GM23338 (cell line): ENCODE results near the gene CFAP57. TPM values are rescaled to one million over a fixed set of nuclear protein-coding genes. Genes with fewer than 3 reads are reported as not detected.

Source experiments
- ATAC-seq: fragments of 200-7000 bp; cut with Tn5 transposase; 3 replicates; pipeline ENCODE4 v1.9.1; 2020
- DNase-seq: peaks from one replicate; pipeline ENCODE4 v3.0.0-alpha.2; 2015; ENCODE audit warnings: low spot score
- H2AFZ ChIP-seq: fragments of 200-600 bp; sonication (generic); 2 replicates; pipeline ENCODE4 v1.8.0; 2016; ENCODE audit warnings: antibody characterized with exemption, mild to moderate bottlenecking, moderate library complexity
- H3F3A ChIP-seq: fragments of 200-600 bp; sonication (generic); replicated peaks from 2 replicates; pipeline ENCODE4 v1.8.0; 2017; ENCODE audit warnings: antibody characterized with exemption, mixed run types, low read depth
- H3K27ac ChIP-seq: fragments of 200-600 bp; sonication (generic); 2 replicates; pipeline ENCODE4 v1.6.1; 2016; ENCODE audit warnings: low read depth
- H3K27me3 ChIP-seq: fragments of 200-600 bp; sonication (generic); 2 replicates; pipeline ENCODE4 v1.8.0; 2016; ENCODE audit warnings: mild to moderate bottlenecking, mixed run types, moderate library complexity; ENCODE audit not compliant: insufficient read depth
- H3K36me3 ChIP-seq: fragments of 200-600 bp; sonication (generic); 2 replicates; pipeline ENCODE4 v1.8.0; 2016; ENCODE audit warnings: mild to moderate bottlenecking; ENCODE audit not compliant: insufficient read depth
- H3K4me1 ChIP-seq: fragments of 200-600 bp; sonication (generic); 2 replicates; pipeline ENCODE4 v1.8.0; 2016; ENCODE audit warnings: mild to moderate bottlenecking, moderate library complexity; ENCODE audit not compliant: insufficient read depth
- H3K4me2 ChIP-seq: fragments of 200-600 bp; sonication (generic); 2 replicates; pipeline ENCODE4 v1.7.1; 2017; ENCODE audit warnings: mixed run types
- H3K4me3 ChIP-seq: fragments of 200-600 bp; sonication (generic); 2 replicates; pipeline ENCODE4 v1.6.1; 2016; ENCODE audit warnings: mixed run types
- H3K79me2 ChIP-seq: fragments of 200-600 bp; sonication (generic); replicated peaks from 2 replicates; pipeline ENCODE4 v1.8.0; 2017; ENCODE audit warnings: mild to moderate bottlenecking; ENCODE audit not compliant: insufficient read depth
- H3K9me2 ChIP-seq: fragments of 200-600 bp; sonication (generic); 2 replicates; pipeline ENCODE4 v1.8.0; 2017; ENCODE audit not compliant: insufficient read depth
- H4K20me1 ChIP-seq: fragments of 200-600 bp; sonication (generic); replicated peaks from 2 replicates; pipeline ENCODE4 v1.8.0; 2017; ENCODE audit warnings: mild to moderate bottlenecking; ENCODE audit not compliant: insufficient read depth
- H3K27ac Mint-ChIP-seq: 2 replicates; pipeline ENCODE4 v1.8.0; 2020; ENCODE audit warnings: inconsistent platforms, mild to moderate bottlenecking, moderate library complexity, mixed read lengths
- H3K27me3 Mint-ChIP-seq: 3 replicates; pipeline ENCODE4 v1.8.0; 2022; ENCODE audit warnings: low read depth, mild to moderate bottlenecking, moderate library complexity, mixed read lengths, inconsistent platforms; ENCODE audit not compliant: insufficient read depth, poor library complexity
- H3K36me3 Mint-ChIP-seq: 3 replicates; pipeline ENCODE4 v1.8.0; 2021; ENCODE audit warnings: low read depth, mild to moderate bottlenecking, inconsistent platforms, moderate library complexity, mixed read lengths
- H3K4me1 Mint-ChIP-seq: 3 replicates; pipeline ENCODE4 v1.8.0; 2020; ENCODE audit warnings: mild to moderate bottlenecking, inconsistent platforms, mixed read lengths
- H3K4me3 Mint-ChIP-seq: 3 replicates; pipeline ENCODE4 v1.8.0; 2021; ENCODE audit warnings: moderate library complexity, mild to moderate bottlenecking, inconsistent platforms, mixed read lengths
- H3K9me3 Mint-ChIP-seq: 3 replicates; pipeline ENCODE4 v1.8.0; 2020; ENCODE audit warnings: moderate library complexity, mild to moderate bottlenecking, inconsistent platforms, mixed read lengths
- CTCF ChIP-seq, 2 experiments: fragments of 200-600 bp in 1 of 2; sonication (generic) in 1 of 2; conservative IDR thresholded peaks; 2 replicates each; pipeline versions ENCODE4 v1.5.1 to v1.6.1; 2016 to 2017; ENCODE audit warnings: antibody characterized with exemption in 2 of 2, low read depth in 2 of 2, mild to moderate bottlenecking in 2 of 2, moderate library complexity in 1 of 2
- ETS1 ChIP-seq: IDR thresholded peaks from 2 replicates; pipeline ENCODE4 v1.6.1; 2016; ENCODE audit warnings: antibody characterized with exemption
- EZH2phosphoT487 ChIP-seq: fragments of 200-600 bp; sonication (generic); IDR thresholded peaks from one replicate; pipeline ENCODE4 v1.8.1; 2018; ENCODE audit warnings: antibody characterized with exemption; ENCODE audit not compliant: unreplicated experiment
- NANOG ChIP-seq: IDR thresholded peaks from 2 replicates; pipeline ENCODE4 v1.6.1; 2016; ENCODE audit warnings: antibody characterized with exemption, borderline replicate concordance
- POLR2AphosphoS5 ChIP-seq: IDR thresholded peaks from 2 replicates; pipeline ENCODE4 v1.6.1; 2016; ENCODE audit warnings: antibody characterized with exemption, low read depth
- REST ChIP-seq: IDR thresholded peaks from one replicate; pipeline ENCODE4 v1.6.1; 2018; ENCODE audit warnings: antibody characterized with exemption; ENCODE audit not compliant: unreplicated experiment
- ZNF114 ChIP-seq: fragments of 250-450 bp; sonication (Bioruptor Pico); IDR thresholded peaks from 2 replicates; pipeline ENCODE4 v1.5.0; 2020; ENCODE audit warnings: mild to moderate bottlenecking, moderate library complexity
- polyA plus RNA-seq: library from polyadenylated mRNA; unstranded; fragments of >200 nt; fragmentation: Nextera tagmentation; extraction: Ambion mirVana; gene quantifications from 2 replicates; pipeline ENCODE4 v1.2.1, GENCODE V29; 2016
- total RNA-seq: library from RNA; depleted of rRNA; stranded (reverse); fragments of >200 nt; shearing (Covaris generic); gene quantifications from 2 replicates; pipeline ENCODE4 v1.2.3, GENCODE V29; 2014

Gene CFAP57
- total and polyA plus RNA-seq, 2 experiments from 2014 or later: 0.37 to 0.38 TPM

- Histone ChIP-seq H3K27ac (no peak overlapping the region), H3K27me3 (no peaks in the 10 kb centered on the region), H4K20me1 (no peaks in the 10 kb centered on the region), H3K9me2 (no peaks in the 10 kb centered on the region; the same call in 1 of the 2 replicates), H3K79me2 (peaks cover 7% of the 10 kb centered on the region; the same call in 1 of the 2 replicates), H3K4me2 (no peak overlapping the region), H3K4me1 (no peaks in the 10 kb centered on the region), H3K4me3 (no peak overlapping the region), H3K36me3 (0 out of 2 replicates have a peak, but pooled peaks cover 4% of the 10 kb centered on the region), H2AFZ (no peak overlapping the region), H3F3A (no peaks in the 10 kb centered on the region)
- ATAC-seq: no peak
- TF ChIP-seq EZH2phosphoT487: no peak
- TF ChIP-seq ZNF114 (CRISPR knock-in tag): no peak
- no peak for TF ChIP-seq ETS1
- no peak for TF ChIP-seq NANOG
- TF ChIP-seq CTCF (conservative IDR thresholded peaks at IDR 0.05; ENCODE audit: low read depth in 2 of 2): no peak
- no peak for TF ChIP-seq REST
- TF ChIP-seq POLR2AphosphoS5: no peak
- H3K36me3 Mint-ChIP-seq: peaks cover 53% of the 10 kb centered on the region
- no peak overlapping the region for H3K27ac Mint-ChIP-seq
- H3K27me3 Mint-ChIP-seq: peaks cover 2% of the 10 kb centered on the region
- H3K4me3 Mint-ChIP-seq: no peak overlapping the region
- DNase-seq: no peak
- H3K9me3 Mint-ChIP-seq: peaks cover 43% of the 10 kb centered on the region
- no peaks in the 10 kb centered on the region for H3K4me1 Mint-ChIP-seq
Measured at GRCh38 chr1:43134640-43135039, 37.5 kb upstream of the CFAP57 start.
